T-helper 1 cell (primary cell): ENCODE data around the gene CSTF1.
A peak's percentile ranks its signal among the peaks of the same experiment; 100 is the strongest.
"Not testable (repeated sequence)": the region's sequence is repeated elsewhere in the genome, so short reads cannot be mapped to it uniquely, and the experiment has no call there.

Experiments used
- DNase-seq, 5 donors: peaks; one replicate each; pipeline ENCODE4 v3.0.0-alpha.2; 2012 to 2020

The CSTF1 gene

GRCh38 chr20:56371977-56372376 lies 20.5 kb upstream of the CSTF1 start:
- no peak for DNase-seq

- DNase-seq: no peak
These were observed 19.6 kb upstream of the CSTF1 start for GRCh38 chr20:56372850-56373249.

- peak in 1 of 5 donors; percentile 65 for DNase-seq
These were observed 18.5 kb upstream of the CSTF1 start for GRCh38 chr20:56373942-56374341.

- DNase-seq: no peak
These were observed 16.1 kb upstream of the CSTF1 start for GRCh38 chr20:56376331-56376730.

- no peak for DNase-seq
These were observed 14.1 kb upstream of the CSTF1 start for GRCh38 chr20:56378386-56378785.

- DNase-seq: no peak
These were observed 12.1 kb upstream of the CSTF1 start for GRCh38 chr20:56380375-56380774.

- DNase-seq: no peak
These were observed 10.9 kb upstream of the CSTF1 start for GRCh38 chr20:56381501-56381900.

GRCh38 chr20:56382696-56383095 lies 9.7 kb upstream of the CSTF1 start:
- DNase-seq: no peak

GRCh38 chr20:56383334-56383733 lies 9.1 kb upstream of the CSTF1 start:
- no peak for DNase-seq

- DNase-seq: no peak
These were observed 7.3 kb upstream of the CSTF1 start for GRCh38 chr20:56385130-56385529.

GRCh38 chr20:56386219-56386618 lies 6.2 kb upstream of the CSTF1 start:
- no peak for DNase-seq

- no peak for DNase-seq
These were observed 3.6 kb upstream of the CSTF1 start for GRCh38 chr20:56388882-56389281.

GRCh38 chr20:56389807-56390206 lies 2.6 kb upstream of the CSTF1 start:
- DNase-seq: no peak

- DNase-seq: not testable (repeated sequence)
These were observed 2.0 kb upstream of the CSTF1 start for GRCh38 chr20:56390396-56390795.

- peak in 1 of 5 donors; percentile 28 for DNase-seq
These were observed 1.4 kb upstream of the CSTF1 start for GRCh38 chr20:56391037-56391436.

- DNase-seq: no peak
These were observed 781 bp upstream of the CSTF1 start for GRCh38 chr20:56391596-56392131.

- peak in 1 of 5 donors; percentile 62 for DNase-seq
These were observed 537 bp downstream of the CSTF1 start for GRCh38 chr20:56392881-56393482.

GRCh38 chr20:56393653-56394052 lies 1.2 kb downstream of the CSTF1 start:
- no peak for DNase-seq

- DNase-seq: no peak
These were observed 2.7 kb downstream of the CSTF1 start for GRCh38 chr20:56395166-56395565.

GRCh38 chr20:56400001-56400640 lies 7.7 kb downstream of the CSTF1 start:
- peak in 4 of 5 donors; percentile 39 to 68 (median 61) for DNase-seq

- no peak for DNase-seq
These were observed 11.0 kb downstream of the CSTF1 start for GRCh38 chr20:56403465-56403864.

- DNase-seq: not testable (repeated sequence)
These were observed 12.9 kb downstream of the CSTF1 start for GRCh38 chr20:56405356-56405755.

GRCh38 chr20:56406910-56407309 lies 14.5 kb downstream of the CSTF1 start:
- no peak for DNase-seq

GRCh38 chr20:56409521-56409920 lies 17.1 kb downstream of the CSTF1 start:
- DNase-seq: no peak

GRCh38 chr20:56409956-56410355 lies 17.5 kb downstream of the CSTF1 start:
- DNase-seq: no peak
